Measurements from ENCODE around the gene UVRAG. TPM values are rescaled to one million over a fixed set of nuclear protein-coding genes. Genes with fewer than 3 reads are reported as not detected.

UVRAG gene
- total and polyA plus RNA-seq, 4 donors, result 4.4 to 15.1 (median 10.0) TPM

DNA sequence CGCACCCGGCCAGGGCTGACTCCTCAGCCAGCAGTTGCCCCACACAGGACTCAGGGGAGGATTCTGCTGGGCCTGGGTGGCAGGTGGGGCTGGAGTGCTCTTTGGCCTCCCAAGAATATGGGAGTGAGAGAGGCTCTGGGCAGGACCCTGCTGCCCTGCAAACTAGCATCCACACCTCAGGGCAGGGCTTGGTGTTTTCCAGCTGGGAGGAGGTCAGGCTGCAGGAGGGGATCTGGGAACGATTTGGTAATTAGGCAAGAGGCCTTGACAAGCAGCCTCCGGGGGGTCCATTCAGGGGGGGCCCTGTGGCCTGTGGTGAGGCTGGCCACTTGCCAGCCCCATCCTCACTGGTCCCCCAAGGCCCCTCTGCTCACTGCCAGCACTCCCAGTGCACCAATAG, 355.5 kb downstream of the UVRAG start:
- no peaks in the 10 kb centered on the region for H3K4me1 ChIP-seq (ENCODE audit: control insufficient read depth in 4 of 4, insufficient read depth in 4 of 4, low read length in 3 of 4)
- WGBS, result 76% methylated on average over 4 of the region's 4 CpGs
- no peak overlapping the region for H3K4me3 ChIP-seq (ENCODE audit: low read depth in 1 of 3, low read length in 3 of 3)
- no peak overlapping the region for H3K9ac ChIP-seq (ENCODE audit: low read depth in 1 of 2, low read length in 2 of 2)
- no peaks in the 10 kb centered on the region for H3K27me3 ChIP-seq (ENCODE audit: control insufficient read depth in 4 of 4, insufficient read depth in 4 of 4, low read length in 3 of 4)
- DNase-seq (ENCODE audit: low spot score), result no peak
- no peaks in the 10 kb centered on the region for H3K9me3 ChIP-seq (ENCODE audit: control insufficient read depth in 4 of 4, low read length in 3 of 4)
- no peaks in the 10 kb centered on the region for H3K36me3 ChIP-seq (ENCODE audit: control insufficient read depth in 4 of 4, insufficient read depth in 3 of 4, low read depth in 1 of 4, low read length in 3 of 4)
- TF ChIP-seq, protein P1, sequence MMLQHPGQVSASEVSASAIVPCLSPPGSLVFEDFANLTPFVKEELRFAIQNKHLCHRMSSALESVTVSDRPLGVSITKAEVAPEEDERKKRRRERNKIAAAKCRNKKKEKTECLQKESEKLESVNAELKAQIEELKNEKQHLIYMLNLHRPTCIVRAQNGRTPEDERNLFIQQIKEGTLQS (IDR thresholded peaks at IDR 0.05), result no peak
- TF ChIP-seq, protein P2, sequence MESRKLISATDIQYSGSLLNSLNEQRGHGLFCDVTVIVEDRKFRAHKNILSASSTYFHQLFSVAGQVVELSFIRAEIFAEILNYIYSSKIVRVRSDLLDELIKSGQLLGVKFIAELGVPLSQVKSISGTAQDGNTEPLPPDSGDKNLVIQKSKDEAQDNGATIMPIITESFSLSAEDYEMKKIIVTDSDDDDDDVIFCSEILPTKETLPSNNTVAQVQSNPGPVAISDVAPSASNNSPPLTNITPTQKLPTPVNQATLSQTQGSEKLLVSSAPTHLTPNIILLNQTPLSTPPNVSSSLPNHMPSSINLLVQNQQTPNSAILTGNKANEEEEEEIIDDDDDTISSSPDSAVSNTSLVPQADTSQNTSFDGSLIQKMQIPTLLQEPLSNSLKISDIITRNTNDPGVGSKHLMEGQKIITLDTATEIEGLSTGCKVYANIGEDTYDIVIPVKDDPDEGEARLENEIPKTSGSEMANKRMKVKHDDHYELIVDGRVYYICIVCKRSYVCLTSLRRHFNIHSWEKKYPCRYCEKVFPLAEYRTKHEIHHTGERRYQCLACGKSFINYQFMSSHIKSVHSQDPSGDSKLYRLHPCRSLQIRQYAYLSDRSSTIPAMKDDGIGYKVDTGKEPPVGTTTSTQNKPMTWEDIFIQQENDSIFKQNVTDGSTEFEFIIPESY (IDR thresholded peaks at IDR 0.05), result no peak
- TF ChIP-seq, protein P3, sequence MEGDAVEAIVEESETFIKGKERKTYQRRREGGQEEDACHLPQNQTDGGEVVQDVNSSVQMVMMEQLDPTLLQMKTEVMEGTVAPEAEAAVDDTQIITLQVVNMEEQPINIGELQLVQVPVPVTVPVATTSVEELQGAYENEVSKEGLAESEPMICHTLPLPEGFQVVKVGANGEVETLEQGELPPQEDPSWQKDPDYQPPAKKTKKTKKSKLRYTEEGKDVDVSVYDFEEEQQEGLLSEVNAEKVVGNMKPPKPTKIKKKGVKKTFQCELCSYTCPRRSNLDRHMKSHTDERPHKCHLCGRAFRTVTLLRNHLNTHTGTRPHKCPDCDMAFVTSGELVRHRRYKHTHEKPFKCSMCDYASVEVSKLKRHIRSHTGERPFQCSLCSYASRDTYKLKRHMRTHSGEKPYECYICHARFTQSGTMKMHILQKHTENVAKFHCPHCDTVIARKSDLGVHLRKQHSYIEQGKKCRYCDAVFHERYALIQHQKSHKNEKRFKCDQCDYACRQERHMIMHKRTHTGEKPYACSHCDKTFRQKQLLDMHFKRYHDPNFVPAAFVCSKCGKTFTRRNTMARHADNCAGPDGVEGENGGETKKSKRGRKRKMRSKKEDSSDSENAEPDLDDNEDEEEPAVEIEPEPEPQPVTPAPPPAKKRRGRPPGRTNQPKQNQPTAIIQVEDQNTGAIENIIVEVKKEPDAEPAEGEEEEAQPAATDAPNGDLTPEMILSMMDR (IDR thresholded peaks at IDR 0.05; ENCODE audit: low read depth, low read length, missing input control), result no peak
- TF ChIP-seq FOXA1 (IDR thresholded peaks at IDR 0.05), result no peak
- TF ChIP-seq, protein P4, sequence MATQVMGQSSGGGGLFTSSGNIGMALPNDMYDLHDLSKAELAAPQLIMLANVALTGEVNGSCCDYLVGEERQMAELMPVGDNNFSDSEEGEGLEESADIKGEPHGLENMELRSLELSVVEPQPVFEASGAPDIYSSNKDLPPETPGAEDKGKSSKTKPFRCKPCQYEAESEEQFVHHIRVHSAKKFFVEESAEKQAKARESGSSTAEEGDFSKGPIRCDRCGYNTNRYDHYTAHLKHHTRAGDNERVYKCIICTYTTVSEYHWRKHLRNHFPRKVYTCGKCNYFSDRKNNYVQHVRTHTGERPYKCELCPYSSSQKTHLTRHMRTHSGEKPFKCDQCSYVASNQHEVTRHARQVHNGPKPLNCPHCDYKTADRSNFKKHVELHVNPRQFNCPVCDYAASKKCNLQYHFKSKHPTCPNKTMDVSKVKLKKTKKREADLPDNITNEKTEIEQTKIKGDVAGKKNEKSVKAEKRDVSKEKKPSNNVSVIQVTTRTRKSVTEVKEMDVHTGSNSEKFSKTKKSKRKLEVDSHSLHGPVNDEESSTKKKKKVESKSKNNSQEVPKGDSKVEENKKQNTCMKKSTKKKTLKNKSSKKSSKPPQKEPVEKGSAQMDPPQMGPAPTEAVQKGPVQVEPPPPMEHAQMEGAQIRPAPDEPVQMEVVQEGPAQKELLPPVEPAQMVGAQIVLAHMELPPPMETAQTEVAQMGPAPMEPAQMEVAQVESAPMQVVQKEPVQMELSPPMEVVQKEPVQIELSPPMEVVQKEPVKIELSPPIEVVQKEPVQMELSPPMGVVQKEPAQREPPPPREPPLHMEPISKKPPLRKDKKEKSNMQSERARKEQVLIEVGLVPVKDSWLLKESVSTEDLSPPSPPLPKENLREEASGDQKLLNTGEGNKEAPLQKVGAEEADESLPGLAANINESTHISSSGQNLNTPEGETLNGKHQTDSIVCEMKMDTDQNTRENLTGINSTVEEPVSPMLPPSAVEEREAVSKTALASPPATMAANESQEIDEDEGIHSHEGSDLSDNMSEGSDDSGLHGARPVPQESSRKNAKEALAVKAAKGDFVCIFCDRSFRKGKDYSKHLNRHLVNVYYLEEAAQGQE (IDR thresholded peaks at IDR 0.05), result no peak
- no peak for TF ChIP-seq TAF1 (conservative IDR thresholded peaks at IDR 0.05)
- no peak for TF ChIP-seq GABPA (IDR thresholded peaks at IDR 0.05 in 1 of 2, conservative IDR thresholded peaks at IDR 0.05 in 1 of 2)
- no peak for TF ChIP-seq RXRA (IDR thresholded peaks at IDR 0.05)
- TF ChIP-seq SP1 (IDR thresholded peaks at IDR 0.05), result no peak
- H3K27ac ChIP-seq (ENCODE audit: low read depth in 1 of 2, low read length in 2 of 2), result no peak overlapping the region

DNA sequence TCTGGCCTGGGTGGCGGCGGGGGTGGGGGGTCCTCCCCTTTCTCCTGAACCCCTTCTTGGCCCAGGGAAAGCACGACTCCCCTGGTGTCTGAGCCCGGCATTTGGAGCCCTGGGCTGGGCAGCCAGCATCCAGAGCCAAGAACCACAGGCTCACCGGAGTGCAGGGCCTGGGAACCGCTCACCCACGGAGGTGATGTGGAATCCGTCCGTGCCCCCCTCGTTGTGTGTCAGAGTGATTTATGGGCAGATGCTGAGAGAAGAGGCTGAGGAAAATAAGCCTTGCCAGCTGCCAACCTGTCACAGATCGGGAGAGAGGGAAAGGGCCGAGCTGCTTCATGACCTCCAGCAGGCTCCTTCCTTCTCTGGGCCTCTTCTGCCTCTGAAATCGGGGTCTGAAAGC, 357.6 kb downstream of the UVRAG start:
- Histone ChIP-seq H3K4me1 (ENCODE audit: control insufficient read depth in 4 of 4, insufficient read depth in 4 of 4, low read length in 3 of 4) (no peaks in the 10 kb centered on the region), H3K27me3 (ENCODE audit: control insufficient read depth in 4 of 4, insufficient read depth in 4 of 4, low read length in 3 of 4) (no peaks in the 10 kb centered on the region), H3K36me3 (ENCODE audit: control insufficient read depth in 4 of 4, insufficient read depth in 3 of 4, low read depth in 1 of 4, low read length in 3 of 4) (no peaks in the 10 kb centered on the region), H3K4me3 (ENCODE audit: low read depth in 1 of 3, low read length in 3 of 3) (no peak overlapping the region), H3K27ac (ENCODE audit: low read depth in 1 of 2, low read length in 2 of 2) (no peak overlapping the region), H3K9ac (ENCODE audit: low read depth in 1 of 2, low read length in 2 of 2) (no peak overlapping the region), H3K9me3 (ENCODE audit: control insufficient read depth in 4 of 4, low read length in 3 of 4) (no peaks in the 10 kb centered on the region)
- no peak for DNase-seq (ENCODE audit: low spot score)
- TF ChIP-seq, protein P1 (IDR thresholded peaks at IDR 0.05), result no peak
- TF ChIP-seq, protein P5, sequence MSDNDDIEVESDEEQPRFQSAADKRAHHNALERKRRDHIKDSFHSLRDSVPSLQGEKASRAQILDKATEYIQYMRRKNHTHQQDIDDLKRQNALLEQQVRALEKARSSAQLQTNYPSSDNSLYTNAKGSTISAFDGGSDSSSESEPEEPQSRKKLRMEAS (IDR thresholded peaks at IDR 0.05), result no peak
- TF ChIP-seq EGR1 (IDR thresholded peaks at IDR 0.05; ENCODE audit: low read depth in 2 of 2) (no peak), GABPA (IDR thresholded peaks at IDR 0.05 in 1 of 2, conservative IDR thresholded peaks at IDR 0.05 in 1 of 2) (no peak), HNF4G (IDR thresholded peaks at IDR 0.05) (no peak), HNF4A (conservative IDR thresholded peaks at IDR 0.05) (no peak), JUND (IDR thresholded peaks at IDR 0.05) (no peak), TAF1 (conservative IDR thresholded peaks at IDR 0.05) (no peak), SP1 (IDR thresholded peaks at IDR 0.05) (no peak), NR2F2 (IDR thresholded peaks at IDR 0.05) (no peak), FOXA2 (IDR thresholded peaks at IDR 0.05) (no peak), RAD21 (IDR thresholded peaks at IDR 0.05) (no peak), YY1 (IDR thresholded peaks at IDR 0.05) (no peak)
- TF ChIP-seq, protein P2 (IDR thresholded peaks at IDR 0.05), result no peak
- WGBS, result 84% methylated on average over 13 of the region's 13 CpGs
